MG63 (cell line): ENCODE data around the gene ACTN1. TPM values are rescaled to one million over a fixed set of nuclear protein-coding genes. Genes with fewer than 3 reads are reported as not detected.

Experiments
- DNase-seq: peaks from one replicate; pipeline ENCODE4 v3.0.0-alpha.2; 2020
- H3K27me3 ChIP-seq: fragments of 250-450 bp; sonication (Bioruptor Pico); 2 replicates; pipeline ENCODE4 v1.5.1; 2020; ENCODE audit warnings: mild to moderate bottlenecking, moderate library complexity
- H3K36me3 ChIP-seq: fragments of 250-450 bp; sonication (Bioruptor Pico); 2 replicates; pipeline ENCODE4 v1.5.1; 2020; ENCODE audit warnings: mild to moderate bottlenecking, moderate library complexity
- H3K4me3 ChIP-seq: fragments of 250-450 bp; sonication (Bioruptor Pico); 2 replicates; pipeline ENCODE4 v1.5.1; 2020; ENCODE audit warnings: mild to moderate bottlenecking, moderate library complexity
- H3K9me3 ChIP-seq: fragments of 250-450 bp; sonication (Bioruptor Pico); 2 replicates; pipeline ENCODE4 v1.5.1; 2020; ENCODE audit warnings: mild to moderate bottlenecking, moderate library complexity
- total RNA-seq: library from RNA; depleted of rRNA; stranded (reverse); fragments of >200 nt; shearing (Covaris generic); gene quantifications from 2 replicates; pipeline ENCODE4 v1.2.3, GENCODE V29; 2014; ENCODE audit warnings: low replicate concordance

Gene ACTN1
- total RNA-seq, 1 experiment from 2014 or later: 80.5 TPM

DNA sequence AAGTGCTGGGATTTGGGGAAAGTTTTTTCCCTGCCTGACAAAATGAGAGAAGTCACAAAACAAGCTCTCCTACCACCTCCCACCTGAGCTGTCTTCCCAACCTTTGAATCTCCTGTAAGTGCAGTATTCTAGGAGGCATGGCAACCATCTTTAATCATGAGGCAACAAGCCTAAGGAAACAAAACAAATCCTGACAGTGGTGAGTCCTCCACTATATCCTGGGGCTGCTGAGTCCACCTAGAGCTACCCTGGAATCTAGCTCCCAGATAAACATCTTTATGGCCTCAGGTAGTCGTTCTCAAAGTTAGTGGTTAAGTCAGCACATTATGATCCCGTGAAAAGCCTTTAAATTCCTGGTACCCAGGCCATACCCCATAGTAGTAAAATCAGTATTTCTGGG, 22.3 kb upstream of the ACTN1 start:
- Histone ChIP-seq H3K4me3 (no peak overlapping the region), H3K36me3 (no peaks in the 10 kb centered on the region), H3K9me3 (no peaks in the 10 kb centered on the region), H3K27me3 (no peaks in the 10 kb centered on the region)
- no peak for DNase-seq

DNA sequence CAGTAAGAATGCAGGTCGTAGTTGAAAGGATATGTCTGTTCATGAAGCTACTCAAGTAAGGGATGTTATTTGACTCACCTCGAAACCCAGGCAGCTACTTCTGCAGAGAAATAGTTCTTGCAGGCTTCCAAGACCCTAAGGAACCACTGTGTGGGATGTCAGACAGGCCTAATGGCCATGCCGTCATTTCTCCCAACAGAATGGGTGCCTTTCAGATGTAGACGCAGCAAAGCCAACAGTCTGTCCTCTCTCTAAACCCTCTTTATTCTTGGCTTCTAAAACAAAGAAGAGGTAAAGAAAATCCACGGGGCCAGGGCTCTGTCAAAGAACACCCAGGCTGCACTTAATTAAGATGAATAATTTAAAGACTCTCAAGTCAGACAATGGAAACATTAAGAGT, 19.0 kb upstream of the ACTN1 start:
- H3K9me3 ChIP-seq: no peaks in the 10 kb centered on the region
- no peaks in the 10 kb centered on the region for H3K27me3 ChIP-seq
- no peak overlapping the region for H3K4me3 ChIP-seq
- DNase-seq: no peak
- H3K36me3 ChIP-seq: no peaks in the 10 kb centered on the region

DNA sequence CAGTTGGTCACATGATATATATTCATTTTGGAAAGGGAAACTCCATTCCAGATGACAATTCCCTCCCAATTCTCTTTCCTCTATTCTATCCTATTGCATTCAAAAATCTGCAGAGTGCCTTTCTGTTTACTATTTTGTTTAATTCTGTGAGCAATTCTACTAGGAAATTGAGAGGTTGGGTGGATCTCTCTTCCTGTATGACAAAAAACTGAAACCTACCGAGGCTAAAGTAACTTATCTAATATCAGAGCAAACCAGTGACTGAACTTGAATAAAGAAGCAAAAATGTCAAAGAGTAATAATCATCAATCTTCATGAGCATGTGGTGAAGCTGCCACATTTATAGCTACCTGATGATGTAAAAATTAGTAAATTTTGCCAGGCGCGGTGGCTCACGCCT, 16.6 kb upstream of the ACTN1 start:
- no peaks in the 10 kb centered on the region for H3K36me3 ChIP-seq

DNA sequence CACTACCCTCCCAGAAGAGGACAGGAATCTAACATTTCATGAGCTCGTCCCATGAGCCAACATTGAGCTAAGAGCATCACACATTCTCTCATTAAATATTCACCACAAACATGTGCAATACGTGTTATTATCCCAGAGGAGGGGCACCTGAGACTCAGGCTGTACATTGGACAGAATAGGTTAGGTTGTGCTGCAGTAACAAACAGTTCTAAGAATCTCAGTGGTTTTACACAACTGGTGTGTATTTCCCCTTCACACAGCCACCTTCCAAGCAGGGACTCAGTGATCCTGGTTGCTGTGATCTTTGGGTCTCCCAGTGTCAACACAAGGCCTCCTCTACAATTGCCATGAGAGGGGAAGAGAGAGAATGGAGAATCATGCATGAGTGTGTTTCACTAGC, 15.0 kb upstream of the ACTN1 start:
- H3K27me3 ChIP-seq: no peaks in the 10 kb centered on the region
- no peaks in the 10 kb centered on the region for H3K9me3 ChIP-seq

More for the DNA sequence above, 16.6 kb upstream of the ACTN1 start:
- Histone ChIP-seq H3K9me3 (no peaks in the 10 kb centered on the region), H3K4me3 (no peak overlapping the region), H3K27me3 (no peaks in the 10 kb centered on the region)
- DNase-seq: no peak

DNA sequence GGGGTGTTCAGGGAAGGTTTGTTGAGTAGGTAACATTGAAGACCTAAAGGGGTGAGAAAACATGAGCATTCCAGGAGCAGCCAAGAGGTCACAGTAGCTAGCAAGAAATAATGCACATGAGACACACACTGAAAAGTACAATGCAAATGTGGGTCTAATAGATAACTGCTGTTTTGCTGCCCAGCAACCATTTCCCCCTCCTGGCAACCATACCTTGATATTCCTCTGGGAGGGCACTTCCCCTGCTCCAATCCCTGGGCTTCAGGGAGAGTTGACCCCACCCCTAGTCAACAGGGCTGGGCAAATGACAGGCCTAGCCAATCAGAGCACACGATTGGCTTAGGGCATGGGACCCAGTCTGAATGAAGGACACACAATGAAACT, 8.5 kb upstream of the ACTN1 start:
- DNase-seq: no peak
- no peak overlapping the region for H3K4me3 ChIP-seq
- H3K36me3 ChIP-seq: no peaks in the 10 kb centered on the region
- H3K27me3 ChIP-seq: no peaks in the 10 kb centered on the region
- H3K9me3 ChIP-seq: no peaks in the 10 kb centered on the region

More for the DNA sequence above, 15.0 kb upstream of the ACTN1 start:
- Histone ChIP-seq H3K4me3 (no peak overlapping the region), H3K36me3 (no peaks in the 10 kb centered on the region)
- no peak for DNase-seq

DNA sequence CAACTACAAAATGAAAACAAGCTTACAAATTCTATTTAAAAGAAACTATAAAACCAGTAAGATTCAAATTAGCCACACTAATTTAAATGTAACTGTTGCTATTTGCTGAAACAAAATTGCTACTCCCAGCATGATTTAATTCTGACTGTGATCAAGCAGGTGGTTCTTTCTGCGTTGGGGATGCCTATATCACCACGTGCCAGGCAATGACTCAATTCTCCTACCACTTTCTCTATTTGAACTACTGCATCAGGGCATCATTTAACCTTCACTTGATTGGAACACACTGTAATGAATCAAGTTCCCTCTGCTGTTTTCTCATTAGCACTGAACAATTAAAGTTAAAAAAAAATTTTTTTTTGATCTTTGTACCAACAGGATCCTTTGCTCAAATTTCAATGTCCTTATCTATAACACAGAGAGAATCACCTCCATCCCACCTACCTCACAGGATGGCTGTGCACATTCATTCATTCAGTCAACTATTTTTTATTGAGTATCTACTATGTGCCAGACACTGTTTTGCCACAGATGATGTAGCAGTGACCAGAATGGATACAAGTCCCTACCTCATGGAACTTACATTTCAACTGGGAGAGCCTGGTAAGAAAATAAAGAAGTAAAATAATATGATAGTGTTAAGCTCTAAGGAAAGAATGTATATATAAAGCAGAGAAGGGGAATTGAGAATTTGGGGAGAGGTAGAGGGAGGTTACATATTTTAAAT, 8.0 kb upstream of the ACTN1 start:
- Histone ChIP-seq H3K9me3 (no peaks in the 10 kb centered on the region), H3K36me3 (no peaks in the 10 kb centered on the region), H3K4me3 (no peak overlapping the region), H3K27me3 (no peaks in the 10 kb centered on the region)
- no peak for DNase-seq

DNA sequence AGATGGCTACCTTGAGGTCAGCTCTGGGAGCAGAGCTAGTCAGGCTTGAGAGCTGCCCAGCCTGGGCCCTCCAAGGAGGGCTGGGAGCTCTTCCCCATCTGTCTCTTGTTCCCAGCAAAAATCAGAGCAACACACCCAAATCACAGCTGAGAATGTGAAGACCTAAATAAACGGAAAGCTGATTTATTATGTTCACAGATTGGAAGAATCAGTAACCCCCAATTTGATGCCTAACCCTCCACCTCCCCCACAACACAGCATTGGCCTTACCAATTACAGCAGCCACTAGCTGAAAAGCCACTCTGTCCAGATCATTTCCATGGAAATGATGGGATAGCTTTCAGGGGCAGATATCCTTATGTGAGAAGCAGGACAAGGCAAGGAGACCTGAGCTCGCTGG, 7.1 kb upstream of the ACTN1 start:
- DNase-seq: no peak

DNA sequence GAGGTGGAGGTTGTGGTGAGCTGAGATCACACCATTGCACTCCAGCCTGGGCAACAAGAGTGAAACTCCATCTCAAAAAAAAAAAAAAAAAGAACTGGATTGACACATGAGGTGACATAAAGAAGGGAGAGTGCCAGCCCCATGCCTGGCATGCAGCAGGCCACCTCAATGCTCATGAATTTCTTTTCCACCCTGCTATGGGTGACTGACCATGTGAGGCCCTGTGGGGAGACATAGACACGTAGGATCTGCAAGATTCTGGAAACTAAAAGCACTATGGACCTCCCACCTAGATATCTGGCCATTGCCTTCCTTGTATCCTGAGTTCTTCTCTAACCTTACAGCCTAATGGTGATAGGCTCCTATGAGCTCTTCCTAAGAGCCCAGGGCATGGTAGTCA, 5.6 kb upstream of the ACTN1 start:
- Histone ChIP-seq H3K9me3 (no peaks in the 10 kb centered on the region), H3K36me3 (no peaks in the 10 kb centered on the region)

More for the DNA sequence above, 7.1 kb upstream of the ACTN1 start:
- H3K36me3 ChIP-seq: no peaks in the 10 kb centered on the region
- H3K4me3 ChIP-seq: no peak overlapping the region
- no peaks in the 10 kb centered on the region for H3K27me3 ChIP-seq
- H3K9me3 ChIP-seq: no peaks in the 10 kb centered on the region

DNA sequence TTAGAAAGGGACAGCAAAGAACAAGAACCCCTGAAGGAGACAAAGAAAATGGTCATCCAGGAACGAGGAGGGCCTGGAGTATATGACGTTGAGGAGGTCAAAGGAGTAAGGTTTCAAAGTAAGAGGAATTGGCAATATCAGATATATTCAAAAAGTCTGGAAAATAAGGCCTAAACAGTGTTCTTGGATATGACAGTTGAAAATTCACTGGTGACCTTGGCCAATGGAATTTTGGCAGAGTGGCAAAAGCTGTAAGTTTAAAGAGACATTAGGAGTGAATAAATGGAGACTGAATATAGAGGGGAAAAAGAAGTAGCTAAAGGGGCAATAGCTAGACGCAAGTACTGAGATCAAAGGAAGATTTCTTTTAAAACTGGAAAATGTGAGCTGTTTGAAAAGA, 4.1 kb upstream of the ACTN1 start:
- Histone ChIP-seq H3K4me3 (no peak overlapping the region), H3K9me3 (no peaks in the 10 kb centered on the region), H3K27me3 (no peaks in the 10 kb centered on the region), H3K36me3 (peaks cover 2% of the 10 kb centered on the region)
- no peak for DNase-seq

More for the DNA sequence above, 5.6 kb upstream of the ACTN1 start:
- no peaks in the 10 kb centered on the region for H3K27me3 ChIP-seq
- H3K4me3 ChIP-seq: no peak overlapping the region
- no peak for DNase-seq

DNA sequence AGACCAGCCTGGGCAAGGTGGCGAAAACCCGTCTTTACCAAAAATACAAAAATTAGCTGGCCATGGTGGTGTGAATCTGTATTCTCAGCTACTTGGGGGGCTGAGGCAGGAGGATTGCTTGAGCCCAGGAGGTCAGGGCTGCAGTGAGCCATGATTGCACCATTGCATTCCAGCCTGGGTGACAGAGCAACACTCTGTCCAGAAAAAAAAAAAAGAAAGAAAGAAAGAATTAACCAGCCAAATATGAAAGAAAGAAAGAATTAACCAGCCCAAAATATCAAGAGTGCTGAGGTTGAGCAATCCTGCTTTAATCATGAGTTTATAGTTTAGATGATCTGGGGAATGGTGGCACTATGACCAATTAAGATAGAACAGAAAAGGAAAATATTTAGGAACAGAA, 3.5 kb upstream of the ACTN1 start:
- H3K4me3 ChIP-seq: no peak overlapping the region
- H3K36me3 ChIP-seq: peaks cover 6% of the 10 kb centered on the region
- no peaks in the 10 kb centered on the region for H3K9me3 ChIP-seq
- H3K27me3 ChIP-seq: no peaks in the 10 kb centered on the region
- no peak for DNase-seq

DNA sequence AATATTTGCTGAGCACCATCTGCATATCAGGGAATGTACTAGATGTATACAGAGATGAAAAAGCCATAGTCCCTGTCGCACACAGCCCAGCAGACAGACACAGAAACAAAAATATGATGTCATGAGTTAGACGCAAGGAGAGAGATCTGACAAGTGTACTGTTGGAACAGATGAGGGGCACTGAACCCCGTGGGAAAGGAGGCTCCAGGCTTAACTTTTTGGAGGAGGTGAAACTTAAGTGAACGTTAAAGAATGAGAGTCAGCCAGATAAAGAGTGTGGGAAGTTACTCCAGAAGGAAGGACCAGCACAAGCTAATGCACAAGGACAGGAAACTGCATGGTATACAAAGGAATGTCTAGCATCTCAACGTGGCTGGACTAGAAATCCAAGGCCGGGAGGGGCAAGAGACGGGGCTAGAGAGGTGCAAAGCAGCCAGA, 2.5 kb upstream of the ACTN1 start:
- Histone ChIP-seq H3K36me3 (peaks cover 15% of the 10 kb centered on the region), H3K4me3 (no peak overlapping the region), H3K27me3 (no peaks in the 10 kb centered on the region), H3K9me3 (no peaks in the 10 kb centered on the region)
- DNase-seq: no peak

DNA sequence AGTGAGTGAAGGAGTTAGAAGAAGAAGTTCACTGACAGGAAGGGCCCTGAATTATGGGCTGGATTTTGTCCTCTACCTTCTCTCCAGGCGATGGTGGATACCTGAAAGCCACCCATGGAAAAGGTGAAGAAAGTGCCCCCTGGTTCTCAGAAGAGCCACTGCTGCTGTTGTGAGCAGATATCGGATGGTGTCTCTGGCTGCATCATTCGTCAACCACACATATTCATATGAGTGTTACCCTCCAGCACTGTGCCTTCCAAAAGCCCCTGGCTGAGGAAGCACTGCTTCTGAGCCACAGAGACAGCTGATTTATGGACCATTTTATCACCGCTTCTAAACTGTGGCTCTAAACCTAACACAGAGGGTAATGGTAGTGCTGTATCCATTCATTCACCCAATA, 2.0 kb upstream of the ACTN1 start:
- Histone ChIP-seq H3K4me3 (no peak overlapping the region), H3K27me3 (no peaks in the 10 kb centered on the region), H3K36me3 (peaks cover 19% of the 10 kb centered on the region), H3K9me3 (no peaks in the 10 kb centered on the region)
- no peak for DNase-seq

DNA sequence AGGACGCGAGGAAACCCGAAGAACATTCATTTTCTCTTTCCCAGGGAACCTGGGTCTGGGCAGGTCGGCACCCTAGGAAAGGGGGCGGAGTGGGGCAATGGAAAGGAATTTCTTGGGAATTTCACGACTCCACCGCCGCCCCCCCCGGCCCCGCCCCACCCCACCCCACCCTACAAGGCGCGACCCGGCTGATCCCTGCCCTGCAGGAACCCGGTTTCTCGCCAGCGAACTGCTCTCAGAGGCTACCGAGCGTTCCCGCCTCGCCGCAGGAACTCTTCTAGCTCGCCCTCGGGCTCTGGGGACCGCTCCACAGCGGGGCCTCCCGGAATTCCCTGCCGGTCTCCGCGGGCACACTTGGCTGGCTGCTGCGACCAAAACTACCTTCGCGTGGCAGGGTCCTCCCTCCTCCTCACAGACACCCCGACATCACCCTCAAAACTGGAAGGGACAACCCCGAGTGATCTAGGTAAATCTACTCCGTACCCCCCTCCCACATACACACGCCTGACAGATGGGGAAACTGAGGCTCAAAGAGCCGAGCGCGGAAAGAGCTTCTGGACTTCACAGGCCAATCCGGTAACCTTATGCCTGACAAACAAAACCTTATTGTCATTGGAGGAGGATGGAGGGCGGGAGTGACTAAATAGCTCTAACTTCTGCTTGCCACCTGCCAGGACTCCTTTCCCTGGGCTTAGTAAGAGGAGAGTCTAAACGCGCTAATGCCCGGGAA, 785 bp upstream of the ACTN1 start:
- peak; percentile 63 for DNase-seq
- H3K4me3 ChIP-seq: peak overlapping the region; percentile 88
- H3K36me3 ChIP-seq: peaks cover 31% of the 10 kb centered on the region
- H3K27me3 ChIP-seq: no peaks in the 10 kb centered on the region
- no peaks in the 10 kb centered on the region for H3K9me3 ChIP-seq

DNA sequence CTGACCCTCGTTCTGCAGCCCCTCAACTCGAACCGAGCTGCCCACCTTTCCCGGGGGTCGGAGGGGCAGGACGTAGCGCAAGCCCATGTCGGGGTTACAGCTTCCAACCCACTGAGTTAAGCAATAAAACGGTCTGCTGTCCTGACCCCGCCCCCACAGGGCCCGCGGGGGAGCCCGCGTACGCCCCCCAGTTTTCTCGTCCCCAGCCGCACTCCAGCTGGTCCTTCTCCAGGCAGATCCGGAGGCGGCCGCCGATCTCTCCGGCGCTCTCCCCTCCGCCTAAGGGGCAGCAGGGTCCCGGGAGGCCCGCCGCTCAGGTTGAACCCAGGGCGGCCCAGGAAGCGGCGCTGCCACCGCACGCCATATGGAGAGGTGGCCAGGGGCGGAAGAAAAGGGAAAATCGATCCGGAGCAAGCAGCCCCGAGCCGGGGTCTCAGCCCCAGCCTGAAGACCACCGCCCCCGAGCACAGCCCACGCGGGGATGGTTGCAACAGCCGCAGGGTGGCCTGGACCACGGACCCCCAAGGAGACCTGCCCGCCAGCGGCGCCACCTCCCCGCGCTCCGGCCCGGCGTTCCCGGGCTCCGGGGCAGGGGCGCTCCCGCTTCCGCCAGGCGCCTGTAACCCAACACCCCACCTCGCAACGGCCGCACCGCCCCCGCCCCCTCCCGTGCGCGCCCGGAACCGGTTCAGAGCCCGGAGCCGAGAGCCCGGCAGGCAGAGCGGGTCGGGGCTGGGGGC, 760 bp downstream of the ACTN1 start:
- no peaks in the 10 kb centered on the region for H3K27me3 ChIP-seq
- no peaks in the 10 kb centered on the region for H3K9me3 ChIP-seq
- peak overlapping the region; percentile 88 for H3K4me3 ChIP-seq
- DNase-seq: peak; percentile 66
- peaks cover 43% of the 10 kb centered on the region for H3K36me3 ChIP-seq

DNA sequence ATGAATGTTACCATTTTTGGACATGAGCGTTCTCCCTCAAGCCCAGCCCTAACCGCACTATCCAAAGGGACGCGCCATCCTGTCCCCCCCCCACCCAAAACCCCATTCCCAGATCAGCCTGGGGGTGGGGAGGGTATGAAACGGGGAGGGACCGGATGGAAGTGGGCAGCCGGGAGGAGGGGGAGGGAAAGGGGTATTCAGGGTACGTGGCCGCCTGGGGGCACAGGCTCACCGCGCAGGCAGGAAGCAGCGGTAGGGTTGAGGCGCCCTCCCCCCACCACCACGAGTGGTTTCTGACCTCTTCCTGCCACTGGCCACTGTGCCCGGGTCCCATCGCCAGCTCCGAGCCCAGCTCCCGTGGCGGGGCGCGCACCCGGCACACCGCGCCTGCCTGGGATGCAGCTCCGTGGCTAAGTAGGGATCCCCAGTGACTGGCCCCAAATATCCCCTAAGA, 1.4 kb downstream of the ACTN1 start:
- DNase-seq: peak; percentile 90

DNA sequence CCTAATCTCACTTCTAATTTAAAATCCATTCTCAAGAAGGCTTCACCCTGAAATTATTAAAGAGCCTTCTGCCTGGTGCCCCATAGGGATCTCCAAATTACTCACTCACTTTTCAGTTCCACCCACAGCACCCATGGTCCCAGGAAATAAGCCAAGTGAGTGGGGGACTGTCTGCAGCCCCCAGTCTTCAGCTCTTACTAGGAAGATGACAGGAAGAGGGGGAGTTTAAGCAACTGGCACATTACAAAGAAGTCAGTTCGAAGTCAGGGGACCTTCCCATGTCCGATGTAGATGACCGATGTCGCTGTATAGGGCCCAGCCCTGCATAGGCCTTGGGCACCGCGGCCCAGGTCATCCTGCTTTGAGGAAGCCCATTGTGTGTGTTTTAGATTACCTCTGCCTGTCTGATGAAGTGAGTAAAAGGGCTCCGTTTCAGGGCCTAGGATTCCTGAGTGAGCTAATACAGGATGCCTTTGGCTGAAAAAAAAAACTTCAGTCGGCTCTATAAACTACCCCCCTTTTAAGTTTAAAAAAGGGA, 1.9 kb downstream of the ACTN1 start:
- Histone ChIP-seq H3K27me3 (no peaks in the 10 kb centered on the region), H3K9me3 (no peaks in the 10 kb centered on the region), H3K4me3 (peak overlapping the region; percentile 88), H3K36me3 (peaks cover 52% of the 10 kb centered on the region)
- DNase-seq: no peak

More for the DNA sequence above, 1.4 kb downstream of the ACTN1 start:
- Histone ChIP-seq H3K4me3 (peak overlapping the region; percentile 88), H3K9me3 (no peaks in the 10 kb centered on the region), H3K27me3 (no peaks in the 10 kb centered on the region), H3K36me3 (peaks cover 49% of the 10 kb centered on the region)
